ENCODE results near the gene BET1L.
"Not testable (repeated sequence)": the region's sequence is repeated elsewhere in the genome, so short reads cannot be mapped to it uniquely, and the experiment has no call there.

Gene BET1L

DNA sequence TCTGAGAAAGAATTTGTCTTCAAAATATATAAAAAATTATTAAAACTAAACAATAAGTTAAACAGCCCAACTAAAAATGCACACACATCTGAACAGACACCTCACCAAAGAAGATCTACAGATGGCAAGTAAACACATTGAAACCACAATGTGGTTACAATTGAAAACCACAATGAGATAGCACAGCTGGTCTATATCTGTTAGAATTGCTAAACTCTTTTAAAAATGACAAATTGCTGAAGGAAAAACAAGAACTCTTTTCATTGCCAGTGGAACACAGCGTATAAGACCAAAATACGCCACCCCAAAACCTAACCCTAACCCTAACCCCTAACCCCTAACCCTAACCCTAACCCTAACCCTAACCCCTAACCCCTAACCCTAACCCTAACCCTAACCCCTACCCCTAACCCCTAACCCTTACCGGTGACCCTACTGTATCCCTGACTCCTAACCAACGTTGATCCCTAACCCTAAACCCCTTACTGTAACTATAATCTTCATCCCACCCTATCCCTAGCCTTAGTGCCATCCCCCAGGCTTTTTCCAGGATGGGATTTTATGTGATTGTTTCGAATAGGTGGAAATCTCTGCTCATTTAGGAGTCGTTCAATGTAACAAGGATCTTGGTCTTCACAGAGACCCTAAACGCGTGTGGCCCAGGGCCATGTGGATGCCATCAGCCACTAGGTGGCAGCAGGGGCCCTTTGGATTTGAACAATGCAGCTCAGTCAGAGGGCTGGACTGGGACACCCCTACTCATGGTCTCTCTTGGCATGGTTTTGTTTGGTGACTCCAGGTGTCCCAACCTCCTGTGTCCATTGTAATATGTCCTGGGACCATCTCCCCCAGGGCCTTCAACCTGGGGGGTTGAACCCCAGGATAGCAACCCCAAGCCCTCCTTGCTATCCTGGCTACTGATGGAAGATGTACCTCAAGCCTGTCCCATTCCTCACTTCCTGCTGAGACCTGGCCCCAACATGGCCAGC is 15.4 kb downstream of the BET1L start:
- DNase-seq = not testable (repeated sequence)

DNA sequence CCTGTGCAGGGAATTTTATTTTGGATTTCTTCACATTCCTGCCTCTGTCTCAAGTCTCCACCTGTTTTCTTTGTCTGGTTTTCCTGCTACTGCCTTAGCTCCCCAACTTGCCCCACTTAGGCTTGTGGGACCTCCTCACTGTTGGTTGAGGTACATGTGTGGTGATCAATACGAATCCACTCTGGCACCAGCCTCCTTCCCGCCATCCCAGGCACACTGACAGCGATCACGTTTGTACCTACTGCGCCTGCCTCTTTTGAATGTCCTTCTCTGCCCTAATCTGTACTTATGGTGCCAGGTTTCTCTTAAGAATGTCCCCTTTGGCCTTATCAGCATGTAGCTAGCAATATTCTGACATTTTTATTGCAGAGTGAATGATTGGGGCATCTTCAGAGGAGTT is 16.7 kb downstream of the BET1L start:
- DNase-seq = not testable (repeated sequence)

DNA sequence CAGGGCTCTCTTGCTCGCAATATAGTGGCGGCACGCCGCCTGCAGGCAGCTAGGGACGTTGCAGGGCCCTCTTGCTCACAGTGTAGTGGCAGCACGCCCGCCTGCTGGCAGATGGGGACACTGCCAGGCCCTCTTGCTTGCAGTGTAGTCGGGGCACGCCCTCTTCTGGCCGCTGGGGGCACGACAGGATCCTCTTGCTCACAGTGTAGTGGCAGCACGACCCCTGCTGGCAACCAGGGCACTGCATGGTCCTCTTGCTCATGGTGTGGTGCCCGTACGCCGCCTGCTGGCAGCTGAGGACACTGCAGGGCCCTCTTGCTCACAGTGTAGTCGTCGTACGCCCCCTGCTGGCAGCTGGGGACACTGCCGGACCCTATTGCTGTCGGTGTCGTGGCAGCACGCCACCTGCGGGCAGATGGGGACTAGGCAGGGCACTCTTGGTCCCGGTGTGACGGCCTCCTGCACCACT is 17.3 kb downstream of the BET1L start:
- DNase-seq = not testable (repeated sequence)

GRCh38 chr11:189200-189783 is 17.9 kb downstream of the BET1L start:
- not testable (repeated sequence) for DNase-seq

DNA sequence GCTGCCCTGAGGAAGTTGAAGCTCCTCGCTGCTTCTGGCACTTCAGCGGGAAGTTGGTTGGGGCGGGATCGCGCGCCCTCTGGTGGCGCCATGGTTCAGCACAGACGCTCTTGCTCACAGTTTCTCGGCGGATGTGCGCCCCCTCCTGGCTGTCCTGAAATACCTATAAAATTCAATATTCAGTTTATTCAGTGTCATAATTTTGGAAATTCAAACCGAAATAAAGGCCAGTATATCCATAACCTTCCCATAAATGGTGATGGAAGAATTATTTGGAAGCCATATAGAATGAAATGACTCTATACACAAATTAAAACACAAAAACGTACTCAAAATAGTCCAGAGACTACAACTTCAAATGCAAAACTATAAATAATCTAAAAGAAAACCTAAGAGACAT is 27.0 kb downstream of the BET1L start:
- DNase-seq = not testable (repeated sequence)
